Type B pancreatic cell (in vitro differentiated cells): ENCODE data around the gene SLPI. TPM values are rescaled to one million over a fixed set of nuclear protein-coding genes. Genes with fewer than 3 reads are reported as not detected.

Experiments
- DNase-seq: peaks from one replicate; pipeline ENCODE4 v3.0.0; 2021; ENCODE audit warnings: mixed read lengths; ENCODE audit not compliant: unreplicated experiment; ENCODE audit errors: extremely low spot score
- H3K27ac Mint-ChIP-seq: 2 replicates; pipeline ENCODE4 v1.8.0; 2021; ENCODE audit warnings: mild to moderate bottlenecking, mixed read lengths
- H3K27me3 Mint-ChIP-seq: 2 replicates; pipeline ENCODE4 v1.8.0; 2021; ENCODE audit warnings: mixed read lengths
- H3K36me3 Mint-ChIP-seq: 2 replicates; pipeline ENCODE4 v1.8.0; 2021; ENCODE audit warnings: mixed read lengths
- H3K4me1 Mint-ChIP-seq: one replicate; pipeline ENCODE4 v1.8.0; 2021; ENCODE audit warnings: mixed read lengths; ENCODE audit not compliant: unreplicated experiment
- H3K4me3 Mint-ChIP-seq: 2 replicates; pipeline ENCODE4 v1.8.0; 2021; ENCODE audit warnings: mild to moderate bottlenecking, mixed read lengths
- H3K9me3 Mint-ChIP-seq: 2 replicates; pipeline ENCODE4 v1.8.0; 2021; ENCODE audit warnings: mixed read lengths
- total RNA-seq: library from RNA; stranded (reverse); gene quantifications from 2 replicates; pipeline ENCODE4 v1.2.1, GENCODE V29; 2021; ENCODE audit warnings: low replicate concordance
- TF ChIP-seq, protein P1 (sequence below): fragments of 200-600 bp; sonication (generic); conservative IDR thresholded peaks from 2 replicates; pipeline ENCODE4 v1.5.0; 2021; ENCODE audit warnings: antibody characterized with exemption, mild to moderate bottlenecking

SLPI gene
- total RNA-seq, 1 donor from 2014 or later, result 35.7 TPM

- no peaks in the 10 kb centered on the region for H3K36me3 Mint-ChIP-seq
Measured at GRCh38 chr20:45297786-45298497, 43.6 kb upstream of the SLPI start.

GRCh38 chr20:45294659-45295058, 40.3 kb upstream of the SLPI start:
- no peaks in the 10 kb centered on the region for H3K9me3 Mint-ChIP-seq
- DNase-seq, result no peak
- H3K4me3 Mint-ChIP-seq, result no peak overlapping the region
- peaks cover 15% of the 10 kb centered on the region for H3K4me1 Mint-ChIP-seq
- no peak overlapping the region for H3K27ac Mint-ChIP-seq
- no peaks in the 10 kb centered on the region for H3K36me3 Mint-ChIP-seq
- TF ChIP-seq, protein P1, sequence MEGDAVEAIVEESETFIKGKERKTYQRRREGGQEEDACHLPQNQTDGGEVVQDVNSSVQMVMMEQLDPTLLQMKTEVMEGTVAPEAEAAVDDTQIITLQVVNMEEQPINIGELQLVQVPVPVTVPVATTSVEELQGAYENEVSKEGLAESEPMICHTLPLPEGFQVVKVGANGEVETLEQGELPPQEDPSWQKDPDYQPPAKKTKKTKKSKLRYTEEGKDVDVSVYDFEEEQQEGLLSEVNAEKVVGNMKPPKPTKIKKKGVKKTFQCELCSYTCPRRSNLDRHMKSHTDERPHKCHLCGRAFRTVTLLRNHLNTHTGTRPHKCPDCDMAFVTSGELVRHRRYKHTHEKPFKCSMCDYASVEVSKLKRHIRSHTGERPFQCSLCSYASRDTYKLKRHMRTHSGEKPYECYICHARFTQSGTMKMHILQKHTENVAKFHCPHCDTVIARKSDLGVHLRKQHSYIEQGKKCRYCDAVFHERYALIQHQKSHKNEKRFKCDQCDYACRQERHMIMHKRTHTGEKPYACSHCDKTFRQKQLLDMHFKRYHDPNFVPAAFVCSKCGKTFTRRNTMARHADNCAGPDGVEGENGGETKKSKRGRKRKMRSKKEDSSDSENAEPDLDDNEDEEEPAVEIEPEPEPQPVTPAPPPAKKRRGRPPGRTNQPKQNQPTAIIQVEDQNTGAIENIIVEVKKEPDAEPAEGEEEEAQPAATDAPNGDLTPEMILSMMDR, result no peak
- H3K27me3 Mint-ChIP-seq, result peaks cover 40% of the 10 kb centered on the region

More at GRCh38 chr20:45297786-45298497, 43.6 kb upstream of the SLPI start:
- DNase-seq, result no peak
- H3K4me1 Mint-ChIP-seq, result peaks cover 12% of the 10 kb centered on the region
- H3K9me3 Mint-ChIP-seq, result no peaks in the 10 kb centered on the region
- TF ChIP-seq, protein P1, result no peak
- H3K27ac Mint-ChIP-seq, result no peak overlapping the region
- no peak overlapping the region for H3K4me3 Mint-ChIP-seq
- peaks cover 10% of the 10 kb centered on the region for H3K27me3 Mint-ChIP-seq

GRCh38 chr20:45294003-45294368, 39.6 kb upstream of the SLPI start:
- Mint-ChIP-seq H3K4me3 (peak overlapping the region; percentile 84), H3K9me3 (no peaks in the 10 kb centered on the region), H3K36me3 (no peaks in the 10 kb centered on the region), H3K27ac (peak overlapping the region; percentile 35), H3K27me3 (peaks cover 41% of the 10 kb centered on the region), H3K4me1 (peaks cover 15% of the 10 kb centered on the region)
- TF ChIP-seq, protein P1, result peak; percentile 30
- no peak for DNase-seq

GRCh38 chr20:45293041-45294002, 39.0 kb upstream of the SLPI start:
- Mint-ChIP-seq H3K27ac (peak overlapping the region; percentile 51), H3K27me3 (peaks cover 48% of the 10 kb centered on the region)
- peak; percentile 91 for DNase-seq

DNA sequence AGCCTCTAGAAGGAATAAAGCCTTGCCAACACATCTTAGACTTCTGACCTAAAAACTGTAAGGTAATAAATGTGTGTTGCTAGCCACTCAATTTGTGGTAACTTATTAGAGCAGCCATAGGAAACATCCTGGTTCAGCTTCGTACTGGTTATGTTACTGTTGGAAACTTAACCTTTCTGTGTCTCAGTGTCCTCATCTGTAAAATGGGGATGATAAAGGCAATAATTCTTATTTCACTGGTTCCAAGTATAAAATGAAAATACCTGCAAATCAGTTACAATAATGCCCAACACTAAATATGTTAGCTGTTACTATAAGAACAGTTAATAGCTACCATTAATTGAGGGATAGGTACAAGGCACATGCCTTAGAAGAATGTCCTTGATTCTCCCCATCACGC, 38.0 kb upstream of the SLPI start:
- peaks cover 15% of the 10 kb centered on the region for H3K4me1 Mint-ChIP-seq

More at GRCh38 chr20:45293041-45294002, 39.0 kb upstream of the SLPI start:
- no peaks in the 10 kb centered on the region for H3K36me3 Mint-ChIP-seq
- peaks cover 15% of the 10 kb centered on the region for H3K4me1 Mint-ChIP-seq
- TF ChIP-seq, protein P1, result peak; percentile 95
- peak overlapping the region; percentile 84 for H3K4me3 Mint-ChIP-seq
- H3K9me3 Mint-ChIP-seq, result no peaks in the 10 kb centered on the region

More for the DNA sequence above, 38.0 kb upstream of the SLPI start:
- Mint-ChIP-seq H3K4me3 (peak overlapping the region; percentile 84), H3K9me3 (no peaks in the 10 kb centered on the region), H3K36me3 (no peaks in the 10 kb centered on the region), H3K27ac (no peak overlapping the region), H3K27me3 (peaks cover 49% of the 10 kb centered on the region)
- DNase-seq, result no peak
- TF ChIP-seq, protein P1, result no peak
